Measurements from ENCODE around the gene PIK3CD. TPM values are rescaled to one million over a fixed set of nuclear protein-coding genes. Genes with fewer than 3 reads are reported as not detected.

Gene PIK3CD
- total and polyA plus RNA-seq, 2 of the 4 experiments (the other 2 are of a cell fraction), result 5.0 to 12.1 TPM

- Histone ChIP-seq H3K4me2 (ENCODE audit: low read depth, low read length) (peak overlapping the region; percentile 33), H3K9me3 (ENCODE audit: control insufficient read depth, insufficient read depth, low read length) (no peaks in the 10 kb centered on the region), H3K9me1 (ENCODE audit: insufficient read depth, low read length) (no peaks in the 10 kb centered on the region), H3K9ac (ENCODE audit: low read depth, low read length) (no peak overlapping the region), H2BK20ac (ENCODE audit: low read depth, low read length) (no peak overlapping the region), H4K91ac (ENCODE audit: insufficient read depth, low read depth, low read length) (no peak overlapping the region), H3K14ac (replicated peaks; ENCODE audit: low read depth, low read length) (no peak overlapping the region), H3K27me3 (ENCODE audit: control insufficient read depth, insufficient read depth, low read length) (peaks cover 29% of the 10 kb centered on the region; the same call in 1 of the 2 replicates), H3K4me3 (ENCODE audit: insufficient read depth, low read depth, low read length) (peak overlapping the region; percentile 55), H2AK9ac (replicated peaks; ENCODE audit: low read depth, low read length, poor library complexity) (peak overlapping the region; percentile 70), H4K5ac (ENCODE audit: low read depth, low read length) (no peak overlapping the region), H2BK120ac (ENCODE audit: low read depth, low read length) (no peak overlapping the region), H3K27ac (ENCODE audit: insufficient read depth, low read length) (no peak overlapping the region), H3K18ac (ENCODE audit: low read depth, low read length) (no peak overlapping the region), H3K36me3 (ENCODE audit: control insufficient read depth, insufficient read depth, low read length) (no peaks in the 10 kb centered on the region), H2BK5ac (ENCODE audit: low read depth, low read length, poor library complexity, severe bottlenecking) (no peak overlapping the region), H3K56ac (ENCODE audit: extremely low read depth, insufficient read depth, low read length) (no peak overlapping the region), H2AFZ (replicated peaks; ENCODE audit: low read length, poor library complexity) (peak overlapping the region; percentile 77), H4K8ac (ENCODE audit: low read depth in 2 of 2, low read length in 2 of 2) (no peak overlapping the region), H2BK15ac (ENCODE audit: low read depth, low read length) (no peak overlapping the region), H3K79me1 (ENCODE audit: low read depth in 1 of 2, low read length in 2 of 2) (no peaks in the 10 kb centered on the region), H3K23ac (ENCODE audit: low read depth, low read length) (peak overlapping the region; percentile 51; the same call in 1 of the 2 replicates), H2AK5ac (ENCODE audit: low read depth, low read length) (no peak overlapping the region), H3K4ac (ENCODE audit: low read depth, low read length) (no peak overlapping the region), H4K20me1 (ENCODE audit: insufficient read depth, low read length) (no peaks in the 10 kb centered on the region), H3K4me1 (ENCODE audit: control insufficient read depth, insufficient read depth, low read length) (0 out of 2 replicates have a peak, but pooled peaks cover 1% of the 10 kb centered on the region)
- BruUV-seq (replicated peaks), result no TSS peak
- dilution Hi-C loops (cut with HindIII; ENCODE audit: low sequenced_read_pairs, unreplicated experiment), result no loop called here
- ATAC-seq (ENCODE audit: low read depth), result no peak
- no peak for DNase-seq
- intact Hi-C loops (cut with micrococcal nuclease), result no loop called here
- no CpG with 5 or more reads among the region's 10 CpGs for WGBS, 2 experiments (ENCODE audit: extremely low coverage in 2 of 2, insufficient read length in 1 of 2)
- ChIA-PET POLR2A (ENCODE audit: unreplicated experiment) (no interaction called here), CTCF (interaction anchor here (0.6 kb wide), 1 partner anchor 16 kb away, joined by 3 read pairs; no protein-coding TSS in a partner anchor)
- in situ Hi-C loops (cut with MboI; ENCODE audit: low sequenced_read_pairs), result no loop called here
- TF ChIP-seq FOS (IDR thresholded peaks at IDR 0.05; ENCODE audit: low read depth, low read length) (no peak), RCOR1 (IDR thresholded peaks at IDR 0.05; ENCODE audit: insufficient replicate concordance, low read length) (no peak), RAD21 (IDR thresholded peaks at IDR 0.05; ENCODE audit: low read length) (no peak), CEBPB (IDR thresholded peaks at IDR 0.05; ENCODE audit: low read depth, low read length) (no peak), NFE2L2 (IDR thresholded peaks at IDR 0.05; ENCODE audit: low read depth, low read length) (no peak), RFX5 (IDR thresholded peaks at IDR 0.05; ENCODE audit: low read depth, low read length) (no peak), MXI1 (IDR thresholded peaks at IDR 0.05; ENCODE audit: borderline replicate concordance, low read depth, low read length) (no peak), BHLHE40 (IDR thresholded peaks at IDR 0.05; ENCODE audit: low read depth, low read length) (no peak), MAFK (IDR thresholded peaks at IDR 0.05; ENCODE audit: low read depth, low read length) (no peak), USF2 (IDR thresholded peaks at IDR 0.05; ENCODE audit: low read depth, low read length) (no peak), SMC3 (IDR thresholded peaks at IDR 0.05; ENCODE audit: low read depth, low read length) (no peak), POLR2A (IDR thresholded peaks at IDR 0.05; ENCODE audit: low read depth, low read length) (no peak), ELK1 (IDR thresholded peaks at IDR 0.05; ENCODE audit: borderline replicate concordance, low read depth, low read length) (no peak), CHD1 (IDR thresholded peaks at IDR 0.05; ENCODE audit: low read depth, low read length) (no peak)
Measured at GRCh38 chr1:9651220-9651564, 339 bp upstream of the PIK3CD start.

Data from IMR-90 (cell line).